GM19238 (cell line): Measurements from ENCODE around the gene SPTY2D1.
A peak's percentile ranks its signal among the peaks of the same experiment; 100 is the strongest.
"Not testable (repeated sequence)": the region's sequence is repeated elsewhere in the genome, so short reads cannot be mapped to it uniquely, and the experiment has no call there.

Source experiments
- DNase-seq: peaks from one replicate; pipeline ENCODE4 v3.0.0; 2011; ENCODE audit warnings: low spot score; ENCODE audit not compliant: insufficient read length

Gene SPTY2D1

GRCh38 chr11:18634140-18635032 is at the start of gene SPTY2D1:
TSS of gene SPTY2D1 (minus strand) at chr11:18634342. CDS start at chr11:18634257, 85 bp downstream.
- DNase-seq, result peak; percentile 91

DNA sequence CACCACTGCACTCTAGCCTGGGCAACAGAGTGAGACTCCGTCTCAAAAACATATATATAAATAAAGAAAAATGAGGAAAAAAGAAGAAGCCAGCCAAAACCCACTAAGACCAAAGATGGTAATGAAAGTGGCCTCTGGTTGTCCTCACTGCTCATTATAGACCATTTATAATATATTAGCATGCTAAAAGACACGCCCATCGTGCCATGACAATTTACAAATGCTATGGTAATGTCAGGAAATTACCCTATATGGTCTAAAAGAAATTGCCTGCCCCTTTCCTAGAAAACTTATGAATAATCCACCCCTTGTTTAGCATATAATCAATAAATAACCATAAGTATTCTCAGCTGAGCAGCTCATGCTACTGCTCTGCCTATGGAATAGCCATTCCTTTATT is 48.3 kb upstream of the SPTY2D1 start:
- DNase-seq, result no peak

DNA sequence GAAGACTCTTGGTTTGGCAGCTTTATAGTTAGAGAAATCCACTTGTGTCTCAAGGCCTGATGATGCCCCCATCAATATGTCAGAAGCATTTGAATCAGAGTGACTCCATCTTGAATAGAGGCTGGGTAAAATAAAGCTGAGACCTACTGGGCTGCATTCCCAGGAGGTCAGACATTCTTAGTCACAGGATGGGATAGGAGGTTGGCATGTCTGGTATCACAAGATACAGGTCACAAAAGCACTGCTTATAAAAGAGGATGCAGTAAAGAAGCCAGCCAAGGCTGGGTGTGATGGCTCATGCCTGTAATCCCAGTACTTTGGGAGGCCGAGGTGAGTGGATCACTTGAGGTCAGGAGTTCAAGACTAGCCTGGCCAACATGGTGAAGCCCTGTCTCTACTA is 47.8 kb upstream of the SPTY2D1 start:
- not testable (repeated sequence) for DNase-seq

GRCh38 chr11:18677560-18677959 is 43.4 kb upstream of the SPTY2D1 start:
- no peak for DNase-seq

DNA sequence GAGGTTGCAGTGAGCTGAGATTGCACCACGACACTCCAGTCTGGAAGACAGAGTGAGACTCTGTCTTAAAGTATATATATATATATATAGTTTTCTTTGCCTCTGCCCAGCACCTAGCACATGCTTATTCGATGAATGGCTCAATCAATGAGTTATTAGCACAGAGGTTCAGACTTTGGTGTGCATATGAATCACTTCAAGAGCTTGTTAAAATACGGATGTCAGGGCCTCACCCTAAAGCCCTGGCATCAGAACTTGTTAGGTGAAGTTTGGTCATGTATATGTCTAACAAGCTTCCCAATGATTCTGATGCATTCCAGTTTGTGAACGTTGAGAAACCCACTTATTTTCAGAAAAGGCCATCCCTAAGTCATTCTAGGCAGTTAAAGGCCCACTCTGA is 42.7 kb upstream of the SPTY2D1 start:
- no peak for DNase-seq

- DNase-seq, result not testable (repeated sequence)
Measured at GRCh38 chr11:18672209-18672608, 38.1 kb upstream of the SPTY2D1 start.

DNA sequence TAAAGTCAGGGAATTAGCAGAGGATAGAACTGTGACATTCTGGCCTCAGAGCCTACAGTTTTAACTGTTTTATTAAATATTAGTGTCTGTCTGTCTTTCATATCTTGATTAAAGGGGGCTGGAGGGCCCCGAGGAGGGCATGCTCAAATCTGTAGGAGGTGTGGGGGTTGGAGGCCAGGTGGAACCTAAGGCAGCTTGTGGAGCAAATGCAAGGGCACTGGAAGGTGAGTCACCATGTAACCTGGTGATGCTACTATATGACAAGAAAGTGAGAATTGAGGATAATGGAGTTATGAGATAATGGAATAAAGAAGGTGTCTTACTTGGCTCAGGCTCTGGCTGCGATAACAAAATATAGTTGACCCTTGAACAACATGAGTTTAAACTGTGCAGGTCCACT is 37.1 kb upstream of the SPTY2D1 start:
- DNase-seq, result no peak

DNA sequence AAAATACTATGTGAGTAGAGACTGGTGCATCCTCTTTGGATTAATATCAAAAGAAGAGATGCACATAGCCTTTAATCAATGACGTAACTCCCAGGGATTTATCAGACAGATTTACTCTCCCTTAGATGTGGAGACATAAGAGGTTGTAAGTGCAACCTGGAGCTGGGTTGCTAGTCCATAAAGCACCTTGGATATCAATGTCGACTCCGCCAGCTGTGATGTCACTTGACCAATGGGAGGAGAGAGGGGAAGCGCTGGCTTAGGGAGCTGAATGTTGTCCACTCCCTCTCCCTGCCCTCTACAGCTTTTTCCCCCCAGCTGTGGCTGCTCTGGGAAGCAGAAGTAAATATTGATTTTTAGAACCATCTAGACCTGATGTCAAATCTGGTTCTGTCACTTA is 35.6 kb upstream of the SPTY2D1 start:
- no peak for DNase-seq

GRCh38 chr11:18669219-18669596 is 35.1 kb upstream of the SPTY2D1 start:
- DNase-seq, result no peak

DNA sequence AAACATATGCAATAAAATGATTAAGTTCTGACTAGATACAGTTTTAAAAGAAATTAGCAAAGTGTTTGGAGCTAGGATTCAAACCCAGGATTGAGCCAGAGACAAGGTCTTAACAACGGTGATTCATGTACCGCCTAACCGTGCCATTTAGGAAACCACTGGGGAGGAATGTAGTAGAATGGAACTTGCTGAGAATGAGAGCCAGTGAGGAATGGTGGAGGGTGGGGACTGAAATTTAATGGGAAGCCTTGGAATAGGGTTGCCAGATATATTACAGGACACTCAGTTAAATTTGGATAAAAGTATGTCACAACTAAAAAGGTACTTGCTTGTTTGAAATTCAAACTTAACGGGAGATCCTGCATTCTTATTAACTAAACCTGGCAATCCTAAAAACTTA is 34.0 kb upstream of the SPTY2D1 start:
- DNase-seq, result no peak

DNA sequence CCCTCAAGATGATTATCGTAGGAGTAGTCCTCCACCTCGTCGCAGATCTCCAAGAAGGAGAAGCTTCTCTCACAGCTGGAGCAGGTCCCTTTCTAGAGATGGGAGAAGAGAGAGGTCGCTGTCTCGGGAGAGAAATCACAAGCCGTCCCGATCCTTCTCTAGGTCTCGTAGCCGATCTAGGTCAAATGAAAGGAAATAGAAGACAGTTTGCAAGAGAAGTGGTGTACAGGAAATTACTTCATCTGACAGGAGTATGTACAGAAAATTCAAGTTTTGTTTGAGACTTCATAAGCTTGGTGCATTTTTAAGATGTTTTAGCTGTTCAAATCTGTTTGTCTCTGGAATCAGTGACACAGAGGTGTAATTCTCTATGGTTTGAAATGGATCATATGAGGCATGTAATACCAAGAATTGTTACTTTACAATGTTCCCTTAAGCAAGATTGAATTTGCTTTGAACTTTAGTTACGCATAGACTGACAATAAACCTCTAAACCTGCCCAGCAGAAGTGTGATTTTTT is 31.3 kb upstream of the SPTY2D1 start:
- DNase-seq, result not testable (repeated sequence)

DNA sequence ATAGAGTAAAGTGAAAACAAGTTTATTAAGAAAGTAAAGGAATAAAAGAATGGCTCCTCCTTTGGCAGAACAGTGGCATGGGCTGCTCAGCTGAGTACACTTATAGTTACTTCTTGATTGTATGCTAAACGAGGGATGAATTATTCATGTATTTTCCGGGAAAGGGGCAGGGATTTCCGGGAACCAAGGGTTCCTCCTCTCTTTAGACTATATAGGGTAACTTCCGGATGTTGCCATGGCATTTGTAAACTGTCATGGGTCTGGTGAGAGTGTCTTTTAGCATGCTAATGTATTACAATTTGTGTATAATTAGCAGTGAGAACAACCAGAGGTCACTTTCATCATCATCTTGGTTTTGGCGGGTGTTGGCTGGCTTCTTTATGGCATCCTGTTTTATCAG is 23.5 kb upstream of the SPTY2D1 start:
- DNase-seq, result no peak

DNA sequence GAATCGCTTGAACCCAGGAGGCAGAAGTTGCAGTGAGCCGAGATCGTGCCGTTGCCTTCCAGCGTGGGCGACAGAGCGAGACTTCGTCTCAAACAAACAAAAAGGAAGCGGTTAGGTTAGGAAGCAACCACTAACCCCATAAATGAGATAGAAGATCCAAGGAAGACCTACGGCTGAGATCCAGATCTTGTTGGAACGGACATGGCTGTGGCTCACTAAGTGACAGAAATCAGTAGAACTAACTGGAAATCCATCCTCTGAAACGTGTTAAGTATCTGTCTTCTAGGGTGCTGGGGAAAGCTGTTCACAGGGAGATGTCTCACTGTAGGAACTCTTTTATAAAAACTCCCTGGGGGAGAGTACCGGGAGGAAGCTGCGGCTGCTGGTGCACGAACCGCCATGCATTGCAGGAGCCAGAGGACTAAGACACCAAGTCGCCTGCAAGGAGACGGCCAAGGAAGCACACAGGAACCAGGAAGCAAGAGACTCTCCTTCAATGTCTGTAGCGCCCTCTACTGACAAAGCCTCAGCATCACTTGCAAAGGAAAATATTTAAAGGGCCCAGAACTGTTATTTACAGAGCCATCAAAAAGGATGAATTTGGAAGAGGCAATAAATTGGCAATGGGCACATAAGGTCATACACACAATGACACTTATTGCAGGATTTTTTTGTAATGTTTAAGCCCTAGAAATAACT is 16.9 kb upstream of the SPTY2D1 start:
- DNase-seq, result peak; percentile 31

- no peak for DNase-seq
Measured at GRCh38 chr11:18650353-18650752, 16.2 kb upstream of the SPTY2D1 start.

- DNase-seq, result not testable (repeated sequence)
Measured at GRCh38 chr11:18643034-18643433, 8.9 kb upstream of the SPTY2D1 start.

- no peak for DNase-seq
Measured at GRCh38 chr11:18641677-18642076, 7.5 kb upstream of the SPTY2D1 start.

DNA sequence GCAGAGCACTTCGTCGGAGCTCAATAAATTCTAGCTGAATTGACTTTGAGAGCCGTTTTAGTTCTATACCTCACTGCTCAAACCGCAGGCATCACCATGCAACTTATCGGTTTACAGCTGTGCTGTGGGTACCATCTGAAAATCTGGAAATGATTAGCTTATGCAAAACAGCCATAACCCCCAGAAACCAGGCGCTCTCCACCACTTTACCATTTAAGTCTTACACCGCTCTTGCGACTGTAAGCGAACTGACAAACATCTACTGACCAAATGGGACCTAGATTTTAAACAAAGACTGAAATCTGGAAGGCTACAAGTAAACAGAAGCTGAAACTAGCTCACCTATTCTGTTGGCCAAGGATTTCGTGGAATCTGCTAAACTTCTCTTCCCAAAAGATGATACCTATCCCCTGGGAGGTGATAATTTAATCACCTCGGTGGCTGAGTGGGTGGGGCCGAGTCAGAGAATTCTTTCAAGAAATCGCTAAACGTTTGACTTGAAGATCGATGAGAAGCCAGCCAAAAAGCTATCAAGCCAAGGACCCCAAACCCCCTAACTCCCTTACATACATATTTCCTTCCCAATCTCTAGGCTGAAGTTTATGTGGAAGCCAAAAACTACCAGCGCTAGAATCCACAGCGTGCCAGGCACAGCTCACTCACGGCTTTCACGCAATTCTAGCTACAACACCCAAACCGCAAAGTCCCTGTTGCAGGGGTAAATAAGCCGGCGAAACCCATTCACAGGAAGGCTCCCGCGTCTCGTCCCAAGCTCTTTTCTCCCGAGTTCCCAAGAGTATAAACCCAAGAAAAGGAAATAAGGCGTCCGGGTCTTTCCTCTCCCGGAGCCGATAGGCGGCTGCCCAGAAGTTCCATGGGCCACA is 644 bp downstream of the SPTY2D1 start:
- DNase-seq, result peak; percentile 42

- no peak for DNase-seq
Measured at GRCh38 chr11:18632841-18633240, 1.3 kb downstream of the SPTY2D1 start.

DNA sequence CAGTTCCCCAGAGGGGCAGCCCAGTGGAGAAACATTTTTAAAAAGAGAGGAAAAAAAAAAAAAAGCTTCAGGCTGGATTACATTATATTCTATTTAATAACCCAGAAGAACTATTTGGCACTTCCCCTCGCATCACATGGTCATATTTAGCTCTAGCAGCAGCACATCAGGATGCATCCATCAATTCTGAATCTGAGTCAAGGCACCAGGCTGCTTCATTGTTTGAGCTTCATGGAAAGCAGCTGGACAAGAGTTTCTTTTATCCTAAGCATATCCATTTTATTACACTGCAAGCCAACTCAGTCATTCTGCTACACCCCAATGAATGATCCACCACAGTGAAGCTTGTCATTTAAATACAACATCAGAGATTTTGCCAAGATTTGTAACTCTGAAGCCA is 10.0 kb downstream of the SPTY2D1 start:
- DNase-seq, result no peak

GRCh38 chr11:18623707-18624106 is 10.4 kb downstream of the SPTY2D1 start:
- no peak for DNase-seq

- no peak for DNase-seq
Measured at GRCh38 chr11:18618342-18619025, 15.7 kb downstream of the SPTY2D1 start.
